8988T (cell line): ENCODE results near the gene NFATC1.
"Not testable (repeated sequence)": the region's sequence is repeated elsewhere in the genome, so short reads cannot be mapped to it uniquely, and the experiment has no call there.

Experiments
- DNase-seq: peaks from one replicate; pipeline ENCODE4 v3.0.0; 2011

Gene NFATC1

DNA sequence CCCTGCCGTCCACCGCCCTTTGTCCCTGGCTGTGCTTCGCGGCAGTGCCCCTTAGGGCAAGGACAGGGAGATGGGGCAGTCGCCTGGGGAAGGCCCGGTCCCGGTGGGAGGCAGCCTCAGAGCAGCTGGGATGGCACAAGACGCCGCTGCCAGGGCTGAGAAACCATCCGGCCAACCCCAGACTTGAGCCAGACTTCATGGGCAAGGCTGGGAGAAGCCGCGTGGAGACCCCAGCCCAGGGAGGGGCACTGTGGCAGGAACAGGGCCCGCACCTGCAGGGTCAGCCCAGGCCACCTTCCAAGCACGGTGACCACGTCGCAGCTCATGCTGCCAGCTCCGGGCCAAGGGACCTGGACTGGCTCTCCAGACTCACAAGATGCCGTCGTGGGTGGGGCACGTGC, 84.0 kb downstream of the NFATC1 start:
- no peak for DNase-seq

DNA sequence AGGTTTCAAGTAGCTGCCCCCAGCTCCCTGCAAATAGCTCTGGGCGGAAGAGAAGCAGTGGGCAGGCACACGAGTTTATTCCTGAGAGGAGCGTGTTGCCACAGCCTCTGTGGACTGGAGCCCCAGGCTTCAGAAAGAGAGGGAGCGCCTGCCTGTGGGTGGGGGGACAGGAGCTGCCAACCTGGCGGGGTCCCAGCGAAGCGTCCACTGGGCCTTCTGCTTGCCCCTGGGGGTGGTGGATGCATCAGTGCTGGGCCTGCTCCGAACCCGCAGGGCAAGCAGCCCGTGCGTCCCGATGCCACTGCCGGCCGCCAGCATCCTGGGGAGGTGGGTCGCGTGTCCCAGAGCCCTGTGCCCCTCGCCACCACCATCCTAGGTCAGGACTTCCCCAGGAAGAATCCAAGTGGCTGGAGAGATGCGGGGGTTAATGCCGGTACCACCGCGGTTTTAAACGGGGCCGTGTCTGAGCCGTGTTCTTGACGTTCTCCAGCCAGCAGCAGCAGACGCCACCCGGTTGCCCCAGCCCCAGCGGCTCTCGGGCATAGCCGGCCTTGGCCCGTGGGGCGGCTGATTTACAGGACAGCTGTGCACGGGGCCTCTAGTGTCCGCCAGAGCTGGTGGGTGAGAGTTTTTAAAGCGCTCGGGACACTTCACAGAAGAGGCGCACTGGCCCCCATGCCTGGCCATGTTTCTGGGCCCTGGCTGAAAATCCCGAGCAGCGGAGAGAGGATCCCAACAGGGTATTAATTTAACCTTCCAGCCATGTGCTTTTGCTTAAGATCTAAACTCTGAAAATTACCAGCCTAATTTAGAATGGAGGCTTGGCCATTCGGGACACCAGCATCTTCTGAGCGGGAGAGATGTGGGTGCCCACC, 84.7 kb downstream of the NFATC1 start:
- DNase-seq = no peak

DNA sequence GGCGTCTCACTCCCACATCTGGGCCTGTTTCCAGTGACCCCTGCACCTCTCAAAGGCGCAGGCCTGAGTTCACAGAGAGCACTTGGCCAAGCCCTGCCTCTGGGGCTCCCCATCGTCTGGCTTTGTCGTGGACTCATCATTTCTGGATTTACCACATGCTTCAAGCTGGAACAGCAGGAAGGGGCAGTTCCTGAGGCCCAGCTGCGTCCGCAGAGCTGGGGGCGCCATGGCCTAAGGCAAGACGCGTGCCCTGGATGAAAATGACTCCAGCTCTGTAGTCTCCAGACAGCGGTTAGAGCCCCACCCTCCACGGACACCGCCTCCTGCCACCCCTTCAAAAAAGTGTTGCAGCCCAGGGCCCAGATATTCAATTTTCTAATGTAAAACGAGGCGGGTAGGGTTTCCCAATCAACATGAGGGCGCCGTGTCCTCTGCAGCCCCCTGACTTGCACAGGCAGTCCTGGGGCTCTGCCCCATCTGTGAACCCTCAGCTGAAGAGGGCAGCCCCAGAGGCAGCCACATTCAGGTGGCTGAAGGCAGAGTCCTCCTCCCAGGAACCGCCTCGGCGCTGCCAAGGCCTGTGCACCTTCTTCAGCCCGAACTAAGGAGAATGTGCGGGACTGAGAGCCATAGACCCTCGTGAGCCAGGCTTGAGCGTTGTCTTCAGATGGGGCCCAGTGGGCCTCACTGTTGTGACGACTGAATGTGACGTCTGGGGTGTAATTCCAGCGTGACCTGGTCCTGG, 85.5 kb downstream of the NFATC1 start:
- DNase-seq = no peak

DNA sequence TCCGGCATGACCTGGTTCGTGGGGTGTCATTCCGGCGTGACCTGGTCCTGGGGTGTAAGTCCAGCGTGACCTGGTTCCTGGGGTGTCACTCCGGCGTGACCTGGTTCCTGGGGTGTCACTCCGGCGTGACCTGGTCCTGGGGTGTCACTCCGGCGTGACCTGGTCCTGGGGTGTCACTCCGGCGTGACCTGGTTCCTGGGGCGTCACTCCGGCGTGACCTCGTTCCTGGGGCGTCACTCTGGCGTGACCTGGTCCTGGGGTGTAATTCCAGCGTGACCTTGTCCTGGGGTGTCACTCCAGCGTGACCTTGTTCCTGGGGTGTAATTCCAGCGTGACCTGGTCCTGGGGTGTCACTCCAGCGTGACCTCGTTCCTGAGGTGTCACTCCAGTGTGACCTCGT, 87.7 kb downstream of the NFATC1 start:
- not testable (repeated sequence) for DNase-seq

DNA sequence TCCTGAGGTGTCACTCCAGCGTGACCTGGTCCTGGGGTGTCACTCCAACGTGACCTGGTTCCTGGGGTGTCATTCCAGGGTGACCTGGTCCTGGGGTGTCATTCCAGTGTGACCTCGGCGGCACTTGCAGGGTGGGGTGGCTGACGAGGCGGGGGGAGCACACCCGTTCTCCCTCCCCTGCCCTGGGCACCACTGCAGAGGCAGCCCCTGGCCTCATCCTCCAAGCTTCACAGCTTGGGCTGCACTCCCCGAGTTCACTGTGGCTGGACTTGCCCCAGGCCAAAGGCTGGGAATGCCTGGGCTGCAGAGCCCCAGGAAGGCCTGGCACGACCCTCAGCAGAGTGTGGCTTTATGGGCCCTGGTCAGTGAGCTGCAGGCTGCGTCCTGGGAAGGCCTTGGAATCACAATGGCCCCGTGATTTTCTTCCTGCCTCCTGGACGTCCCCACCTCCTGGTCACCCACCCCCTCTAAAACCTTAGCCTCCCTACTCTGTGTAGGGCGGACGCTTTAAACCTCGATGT, 88.3 kb downstream of the NFATC1 start:
- no peak for DNase-seq

DNA sequence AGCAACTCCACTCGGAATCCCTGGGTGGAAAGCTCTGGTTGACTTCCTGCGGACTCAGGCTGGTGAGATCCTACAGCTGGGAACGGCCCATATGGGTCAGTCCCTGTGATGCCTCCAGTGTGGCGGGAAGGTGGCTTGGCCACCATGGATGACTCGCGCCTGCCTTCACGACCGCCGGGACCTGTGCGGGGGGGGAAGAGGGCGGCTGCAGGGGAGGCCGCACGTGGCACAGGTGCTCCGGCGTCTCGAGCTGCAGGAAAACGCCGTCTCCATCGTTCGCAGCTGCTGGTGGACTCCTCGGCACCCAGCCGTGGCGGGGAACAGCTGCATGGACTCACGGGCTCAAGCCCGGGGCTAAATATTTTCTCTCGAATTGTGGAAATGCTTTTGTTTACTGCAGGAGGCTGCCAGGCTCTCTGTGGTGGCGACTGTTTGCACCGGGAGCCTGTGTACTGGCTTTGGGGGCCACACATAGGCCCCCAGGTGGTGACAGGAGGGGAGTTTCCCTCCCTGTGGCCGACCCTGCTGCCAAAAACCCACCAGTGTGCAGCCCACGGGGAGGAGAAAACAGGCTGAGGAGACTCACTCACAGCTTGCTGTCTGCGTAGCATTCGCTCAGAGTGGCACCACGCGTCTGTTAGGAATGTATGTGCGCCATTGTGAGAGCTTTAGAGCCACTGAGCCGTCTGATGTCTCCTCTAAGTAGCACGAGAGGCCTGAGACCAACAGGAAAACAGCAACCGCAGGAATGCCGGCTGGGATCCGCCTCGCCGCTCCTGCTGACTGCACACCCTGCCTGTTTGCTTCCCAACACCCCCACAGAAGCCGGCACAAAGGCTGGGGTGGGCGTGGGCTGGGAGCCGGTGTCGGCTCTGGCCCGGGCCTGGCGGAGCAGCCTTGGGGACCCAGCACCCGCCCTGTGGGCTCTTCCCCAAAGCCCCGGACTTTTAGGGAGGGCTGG, 89.2 kb downstream of the NFATC1 start:
- no peak for DNase-seq

DNA sequence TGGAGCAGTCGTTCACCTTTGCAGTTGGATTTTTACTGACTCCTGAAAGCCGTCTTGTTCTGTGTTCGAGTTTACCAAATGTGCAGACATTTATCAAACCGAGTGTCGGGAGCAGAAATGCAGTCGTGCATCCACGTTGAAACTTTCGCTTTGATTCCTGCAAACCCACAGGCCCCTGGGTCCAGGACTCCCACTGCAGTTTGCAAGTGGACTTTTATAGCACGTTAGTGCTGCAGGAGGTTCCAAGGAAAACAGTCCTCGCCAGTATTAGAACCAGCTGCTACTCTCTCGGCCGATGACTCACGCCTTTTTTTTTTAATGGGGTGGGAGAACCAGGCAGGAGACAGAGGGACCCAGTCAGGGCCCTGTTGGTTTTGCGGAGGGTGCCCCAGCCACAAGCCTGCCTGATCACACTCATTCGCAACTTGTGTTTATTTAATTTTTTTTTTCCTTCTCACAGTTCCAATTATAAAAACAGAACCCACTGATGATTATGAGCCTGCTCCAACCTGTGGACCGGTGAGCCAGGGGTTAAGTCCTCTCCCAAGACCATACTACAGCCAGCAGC, 90.1 kb downstream of the NFATC1 start:
- no peak for DNase-seq

DNA sequence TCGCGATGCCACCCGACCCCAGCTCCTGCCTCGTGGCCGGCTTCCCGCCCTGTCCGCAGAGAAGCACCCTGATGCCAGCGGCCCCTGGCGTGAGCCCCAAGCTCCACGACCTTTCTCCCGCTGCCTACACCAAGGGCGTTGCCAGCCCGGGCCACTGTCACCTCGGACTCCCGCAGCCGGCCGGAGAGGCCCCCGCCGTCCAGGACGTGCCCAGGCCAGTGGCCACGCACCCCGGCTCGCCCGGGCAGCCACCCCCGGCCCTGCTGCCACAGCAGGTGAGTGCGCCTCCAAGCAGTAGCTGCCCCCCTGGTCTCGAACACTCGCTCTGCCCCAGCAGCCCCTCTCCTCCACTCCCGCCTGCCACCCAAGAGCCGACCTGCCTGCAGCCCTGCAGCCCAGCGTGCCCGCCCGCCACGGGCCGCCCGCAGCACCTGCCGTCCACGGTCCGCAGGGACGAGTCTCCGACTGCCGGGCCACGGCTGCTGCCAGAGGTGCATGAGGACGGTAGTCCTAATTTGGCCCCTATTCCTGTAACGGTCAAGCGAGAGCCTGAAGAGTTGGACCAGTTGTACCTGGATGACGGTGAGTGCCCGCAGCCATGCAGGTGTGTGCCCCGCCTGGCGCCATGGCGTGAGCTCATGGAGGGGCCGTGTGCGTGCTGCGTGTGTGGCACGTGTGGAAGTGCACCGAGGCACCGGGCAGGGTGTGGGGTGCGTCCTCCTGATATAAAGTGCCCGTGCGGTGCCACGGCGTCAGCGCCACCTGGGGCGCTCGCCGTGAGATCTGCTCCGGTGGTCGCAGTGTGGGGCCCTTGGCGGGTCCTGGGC, 90.8 kb downstream of the NFATC1 start:
- DNase-seq = no peak

DNA sequence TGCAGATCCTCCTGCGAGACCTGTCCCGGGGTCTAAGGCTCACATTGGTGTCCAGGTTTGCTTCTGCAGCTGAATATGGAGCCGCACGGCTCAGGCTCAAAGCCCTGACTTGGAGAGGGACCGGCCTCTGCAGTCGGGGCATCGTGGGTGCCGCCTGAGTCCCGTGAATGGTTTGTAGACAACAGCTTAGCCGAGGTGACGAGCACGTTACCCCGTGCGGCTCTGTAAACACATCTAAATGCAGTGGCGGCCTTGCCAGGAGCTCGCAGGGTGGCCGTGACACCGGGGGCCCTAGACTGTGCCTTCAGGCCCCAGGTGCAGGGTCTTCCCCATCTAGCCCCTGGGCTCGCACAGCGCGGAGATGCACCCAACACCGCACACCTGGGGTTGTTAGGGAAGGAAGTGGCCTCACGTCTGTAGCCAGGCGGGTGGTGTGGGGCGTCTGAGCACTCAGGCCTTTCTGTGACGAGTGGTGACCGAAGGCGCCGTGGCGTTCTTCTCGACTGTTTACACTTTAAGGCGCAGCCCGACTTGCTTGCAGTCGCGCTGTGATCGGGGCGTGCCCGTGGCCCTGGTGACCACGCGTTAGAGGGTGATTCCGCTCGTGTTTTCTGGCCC, 91.6 kb downstream of the NFATC1 start:
- no peak for DNase-seq

DNA sequence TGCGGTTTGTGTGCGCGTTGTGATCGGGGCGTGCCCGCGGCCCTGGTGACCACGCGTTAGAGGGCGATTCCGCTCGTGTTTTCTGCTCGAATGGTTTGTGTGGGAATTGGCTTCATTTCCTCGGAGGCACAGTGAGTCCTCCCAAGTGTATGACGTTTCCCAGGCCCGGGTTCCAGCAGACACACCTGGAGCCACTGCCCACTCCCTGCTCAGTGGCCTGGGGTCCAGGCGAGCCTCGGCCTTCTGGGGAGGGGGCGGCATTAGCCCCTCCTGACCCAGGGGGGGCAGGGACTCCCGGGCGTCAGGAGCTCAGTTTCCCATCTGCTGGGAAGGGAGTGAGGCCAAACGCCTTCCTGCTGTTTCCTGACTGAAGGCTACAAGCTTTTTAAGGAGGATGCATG, 92.1 kb downstream of the NFATC1 start:
- no peak for DNase-seq

DNA sequence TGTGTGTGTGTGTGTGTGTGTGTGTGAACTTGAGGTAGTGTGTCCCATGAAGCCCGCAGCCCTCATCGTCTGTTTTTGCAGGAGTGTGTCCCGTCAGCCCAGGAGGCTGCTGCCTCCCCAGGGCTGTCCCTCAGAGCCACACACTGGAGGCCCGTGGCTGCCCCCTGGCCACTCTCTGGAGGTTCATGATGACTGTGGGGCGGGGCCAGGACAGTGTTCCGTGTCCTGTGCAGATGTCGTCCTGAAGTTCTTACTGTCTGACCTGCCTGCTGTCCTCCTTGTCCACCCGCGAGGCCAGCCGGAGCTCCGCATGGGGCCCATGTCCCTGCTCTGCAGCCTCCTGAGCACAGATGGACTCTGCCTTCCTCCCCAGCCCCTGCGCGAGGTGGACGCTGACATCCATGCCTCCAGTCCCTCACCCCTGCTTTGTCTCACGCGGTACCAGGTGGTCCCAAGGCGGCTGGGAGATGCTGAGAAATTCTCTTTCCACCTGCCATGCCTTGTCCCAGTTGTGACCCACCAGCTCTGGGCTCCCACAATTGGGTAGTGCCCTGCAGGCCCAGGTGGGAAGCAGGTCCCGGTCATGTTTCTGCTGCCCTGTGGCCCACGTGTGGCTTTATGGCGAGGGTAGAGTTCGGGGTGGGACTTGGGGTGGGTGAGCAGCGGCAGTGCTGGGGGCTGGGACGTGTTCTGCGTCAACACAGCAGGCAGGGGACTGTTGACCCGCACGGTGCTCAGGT, 92.8 kb downstream of the NFATC1 start:
- no peak for DNase-seq

DNA sequence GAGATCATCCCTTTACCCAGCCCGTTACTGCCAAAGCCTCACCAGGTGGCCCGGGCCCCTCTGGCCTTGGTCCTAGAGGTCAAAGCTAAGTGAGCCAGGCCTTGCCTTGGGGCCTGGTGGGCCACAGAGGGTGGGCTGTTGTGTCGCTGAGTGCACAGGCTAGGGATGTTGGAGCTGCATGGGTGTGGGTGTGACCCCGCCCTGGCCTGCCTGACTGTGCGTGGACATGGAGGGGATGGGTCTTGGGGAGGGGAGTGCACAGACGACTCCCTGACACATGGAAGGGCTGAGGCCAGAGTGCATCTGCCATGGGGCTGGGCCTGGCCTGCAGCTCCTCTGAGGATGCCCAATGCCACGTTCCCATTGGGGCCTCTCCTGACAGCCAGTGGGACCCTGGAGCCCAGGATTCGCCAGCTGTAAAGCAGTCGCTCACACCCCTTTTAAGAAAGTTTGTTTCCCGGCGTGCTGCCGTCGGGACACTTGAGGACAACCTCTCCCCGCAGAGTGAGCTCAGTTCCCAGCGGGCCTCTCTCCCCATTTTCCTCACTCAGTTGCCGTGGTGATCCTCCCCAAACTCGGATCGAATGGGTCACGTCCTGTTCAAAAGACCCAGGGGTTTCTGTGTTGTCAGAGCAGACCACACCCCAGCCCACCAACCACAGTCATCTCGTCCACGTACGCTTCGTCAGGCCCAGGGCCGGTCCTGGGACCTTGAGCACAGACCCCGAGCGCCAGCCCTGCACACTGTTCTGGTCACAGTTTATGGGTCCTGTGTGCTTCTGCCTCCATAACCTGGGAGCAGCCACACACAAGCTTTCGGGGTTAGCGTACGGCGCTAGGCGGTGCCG, 93.5 kb downstream of the NFATC1 start:
- DNase-seq = no peak

DNA sequence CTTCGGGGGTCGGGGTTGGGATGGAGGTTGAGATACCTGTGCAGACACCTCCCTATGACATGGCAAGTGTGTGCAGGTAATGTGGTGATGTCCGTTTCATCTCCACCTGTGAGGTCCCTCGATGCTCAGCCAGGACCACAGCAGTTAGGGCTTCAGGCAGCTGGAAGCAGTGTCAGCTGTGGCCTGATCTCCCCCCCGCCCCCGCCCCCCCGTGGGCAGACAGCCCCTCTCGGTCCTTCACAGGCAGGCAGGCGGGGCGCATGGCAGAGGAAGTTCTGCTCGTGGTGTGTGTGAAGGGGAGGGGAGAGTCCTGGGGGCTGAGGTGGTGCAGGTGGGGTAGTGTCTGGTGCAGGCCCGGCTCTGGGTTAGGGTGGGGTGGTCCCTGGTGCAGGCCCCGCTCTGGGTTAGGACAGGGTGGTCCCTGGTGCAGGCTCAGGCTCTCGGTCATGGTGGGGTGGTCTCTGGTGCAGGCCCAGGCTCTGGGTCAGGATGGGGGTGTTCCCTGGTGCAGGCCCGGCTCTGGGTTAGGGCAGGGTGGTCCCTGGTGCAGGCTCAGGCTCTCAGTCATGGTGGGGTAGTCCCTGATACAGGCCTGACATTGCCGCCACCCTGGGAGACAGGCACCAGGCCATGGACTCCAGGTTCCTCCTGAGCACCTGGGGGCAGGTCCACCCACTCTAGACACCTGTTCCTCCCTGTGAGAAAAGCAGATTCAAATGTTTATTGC, 94.3 kb downstream of the NFATC1 start:
- DNase-seq = no peak

DNA sequence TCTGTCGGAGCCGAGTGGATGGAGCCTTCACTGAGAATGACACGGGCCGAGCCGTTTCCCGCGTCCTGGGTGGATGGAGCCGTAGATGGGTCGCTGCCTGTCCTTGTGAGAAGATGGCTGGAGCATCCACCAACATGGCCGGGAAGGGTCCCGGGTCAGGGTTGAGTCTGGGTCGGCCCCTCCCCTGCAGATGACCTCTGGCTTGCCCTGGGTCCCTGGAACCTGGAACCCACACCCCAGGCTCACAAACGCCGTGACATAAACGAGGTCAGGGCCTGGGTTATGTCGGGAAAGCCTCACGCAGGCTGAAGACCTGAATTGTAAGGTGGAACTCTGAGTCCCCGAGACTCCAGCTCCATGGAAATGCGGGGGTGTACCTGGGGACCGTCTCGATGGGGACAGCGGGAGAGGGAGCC, 94.9 kb downstream of the NFATC1 start:
- DNase-seq = no peak

DNA sequence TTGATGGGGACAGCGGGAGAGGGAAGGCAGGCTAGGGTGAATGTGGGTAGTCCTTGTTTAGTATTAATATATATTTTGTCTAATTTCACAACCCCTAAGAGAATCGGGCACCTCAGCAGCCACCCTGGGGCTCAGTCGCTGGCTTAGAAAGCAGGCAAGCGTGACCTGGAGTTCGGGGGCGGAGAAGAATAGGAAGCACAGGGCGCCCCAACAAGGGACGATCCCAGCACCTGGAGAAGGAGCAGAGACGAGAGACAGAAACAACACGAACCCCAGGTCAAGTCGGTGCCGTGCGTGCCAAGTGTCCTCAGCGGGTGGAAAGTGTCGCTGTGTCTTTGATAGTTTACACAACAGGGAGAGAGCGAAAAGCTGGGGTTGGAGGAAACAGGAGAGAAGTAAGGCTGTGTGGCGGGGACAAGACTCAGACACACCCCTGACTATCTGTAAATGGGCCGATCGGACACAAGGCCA, 95.4 kb downstream of the NFATC1 start:
- no peak for DNase-seq

DNA sequence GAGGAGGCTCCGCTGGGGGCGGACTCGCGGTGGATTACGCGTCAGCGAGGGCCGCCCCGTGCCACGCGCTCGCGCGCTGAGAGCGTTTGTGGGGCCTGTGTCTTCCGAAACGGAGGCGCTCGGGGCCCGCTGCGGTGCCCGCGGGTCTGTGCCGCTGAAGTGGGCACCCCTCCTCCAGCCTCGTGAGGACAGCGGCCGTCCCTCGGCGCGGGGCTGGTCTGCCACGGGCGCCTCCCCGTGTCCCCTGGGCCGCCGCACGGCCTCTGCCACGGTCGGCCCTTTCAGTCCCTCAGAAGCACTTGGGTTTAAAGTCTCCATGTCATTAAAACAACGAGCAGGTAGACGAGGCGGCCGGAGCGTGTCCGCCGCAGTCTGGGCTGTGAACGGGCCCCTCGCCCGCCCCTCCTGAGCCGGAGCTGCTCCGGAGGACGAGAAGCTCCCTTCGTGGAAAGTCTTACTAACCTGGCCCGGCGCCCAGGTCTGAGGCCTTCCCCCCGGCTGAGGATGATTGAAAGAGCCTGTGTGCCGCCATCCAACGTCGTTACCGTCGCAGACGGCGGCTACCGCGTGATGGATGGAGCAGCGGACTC, 97.6 kb downstream of the NFATC1 start:
- DNase-seq = no peak

DNA sequence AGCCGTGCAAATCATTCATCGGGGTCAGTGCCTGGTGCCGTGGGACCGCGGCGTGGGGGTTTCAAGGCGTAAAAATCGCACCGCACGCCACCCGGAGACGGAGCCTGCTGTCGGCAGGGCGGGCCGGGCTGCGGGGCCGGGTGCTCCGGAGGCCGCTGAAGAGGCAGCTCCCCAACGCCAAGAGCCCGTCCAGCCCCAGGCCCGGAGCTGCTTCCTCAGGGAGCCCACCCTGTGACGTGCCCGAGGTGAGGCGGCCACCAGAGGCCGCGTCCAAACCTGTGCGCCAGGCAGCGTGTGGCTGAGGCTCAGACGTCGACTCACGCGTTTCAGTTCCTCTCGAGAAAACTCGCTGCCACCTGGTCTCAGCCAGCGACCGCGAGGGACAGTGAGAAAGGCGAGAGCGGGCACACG, 98.1 kb downstream of the NFATC1 start:
- DNase-seq = no peak

DNA sequence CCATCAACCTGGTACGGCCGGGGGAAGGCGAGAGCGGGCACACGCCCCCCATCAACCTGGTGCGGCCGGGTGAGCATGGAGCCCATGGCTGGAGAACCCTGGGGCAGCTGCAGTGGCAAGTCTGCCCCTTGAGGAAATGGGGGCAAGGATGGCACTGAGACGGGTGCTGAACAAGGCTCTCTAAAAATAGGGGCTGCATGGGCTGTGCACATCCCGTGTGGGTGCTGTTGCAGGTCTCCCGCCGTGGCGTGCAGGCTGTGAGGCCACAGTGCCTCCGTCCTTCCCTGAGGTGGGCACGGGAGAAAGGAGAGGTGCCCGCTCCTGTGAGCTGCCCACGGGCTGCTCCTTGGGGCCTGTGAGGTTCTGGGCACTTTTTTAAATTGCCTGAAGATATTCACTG, 99.2 kb downstream of the NFATC1 start:
- no peak for DNase-seq
